Activated CD8-positive, alpha-beta memory T cell treated with anti-CD3 and anti-CD28 coated beads for 24 hours (primary cell): Measurements from ENCODE around the gene USP47.

Source experiments
- DNase-seq: peaks from one replicate; pipeline ENCODE4 v3.0.0-alpha.2; 2020

Gene USP47, protein sequence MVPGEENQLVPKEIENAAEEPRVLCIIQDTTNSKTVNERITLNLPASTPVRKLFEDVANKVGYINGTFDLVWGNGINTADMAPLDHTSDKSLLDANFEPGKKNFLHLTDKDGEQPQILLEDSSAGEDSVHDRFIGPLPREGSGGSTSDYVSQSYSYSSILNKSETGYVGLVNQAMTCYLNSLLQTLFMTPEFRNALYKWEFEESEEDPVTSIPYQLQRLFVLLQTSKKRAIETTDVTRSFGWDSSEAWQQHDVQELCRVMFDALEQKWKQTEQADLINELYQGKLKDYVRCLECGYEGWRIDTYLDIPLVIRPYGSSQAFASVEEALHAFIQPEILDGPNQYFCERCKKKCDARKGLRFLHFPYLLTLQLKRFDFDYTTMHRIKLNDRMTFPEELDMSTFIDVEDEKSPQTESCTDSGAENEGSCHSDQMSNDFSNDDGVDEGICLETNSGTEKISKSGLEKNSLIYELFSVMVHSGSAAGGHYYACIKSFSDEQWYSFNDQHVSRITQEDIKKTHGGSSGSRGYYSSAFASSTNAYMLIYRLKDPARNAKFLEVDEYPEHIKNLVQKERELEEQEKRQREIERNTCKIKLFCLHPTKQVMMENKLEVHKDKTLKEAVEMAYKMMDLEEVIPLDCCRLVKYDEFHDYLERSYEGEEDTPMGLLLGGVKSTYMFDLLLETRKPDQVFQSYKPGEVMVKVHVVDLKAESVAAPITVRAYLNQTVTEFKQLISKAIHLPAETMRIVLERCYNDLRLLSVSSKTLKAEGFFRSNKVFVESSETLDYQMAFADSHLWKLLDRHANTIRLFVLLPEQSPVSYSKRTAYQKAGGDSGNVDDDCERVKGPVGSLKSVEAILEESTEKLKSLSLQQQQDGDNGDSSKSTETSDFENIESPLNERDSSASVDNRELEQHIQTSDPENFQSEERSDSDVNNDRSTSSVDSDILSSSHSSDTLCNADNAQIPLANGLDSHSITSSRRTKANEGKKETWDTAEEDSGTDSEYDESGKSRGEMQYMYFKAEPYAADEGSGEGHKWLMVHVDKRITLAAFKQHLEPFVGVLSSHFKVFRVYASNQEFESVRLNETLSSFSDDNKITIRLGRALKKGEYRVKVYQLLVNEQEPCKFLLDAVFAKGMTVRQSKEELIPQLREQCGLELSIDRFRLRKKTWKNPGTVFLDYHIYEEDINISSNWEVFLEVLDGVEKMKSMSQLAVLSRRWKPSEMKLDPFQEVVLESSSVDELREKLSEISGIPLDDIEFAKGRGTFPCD (N-terminal part only)

DNA sequence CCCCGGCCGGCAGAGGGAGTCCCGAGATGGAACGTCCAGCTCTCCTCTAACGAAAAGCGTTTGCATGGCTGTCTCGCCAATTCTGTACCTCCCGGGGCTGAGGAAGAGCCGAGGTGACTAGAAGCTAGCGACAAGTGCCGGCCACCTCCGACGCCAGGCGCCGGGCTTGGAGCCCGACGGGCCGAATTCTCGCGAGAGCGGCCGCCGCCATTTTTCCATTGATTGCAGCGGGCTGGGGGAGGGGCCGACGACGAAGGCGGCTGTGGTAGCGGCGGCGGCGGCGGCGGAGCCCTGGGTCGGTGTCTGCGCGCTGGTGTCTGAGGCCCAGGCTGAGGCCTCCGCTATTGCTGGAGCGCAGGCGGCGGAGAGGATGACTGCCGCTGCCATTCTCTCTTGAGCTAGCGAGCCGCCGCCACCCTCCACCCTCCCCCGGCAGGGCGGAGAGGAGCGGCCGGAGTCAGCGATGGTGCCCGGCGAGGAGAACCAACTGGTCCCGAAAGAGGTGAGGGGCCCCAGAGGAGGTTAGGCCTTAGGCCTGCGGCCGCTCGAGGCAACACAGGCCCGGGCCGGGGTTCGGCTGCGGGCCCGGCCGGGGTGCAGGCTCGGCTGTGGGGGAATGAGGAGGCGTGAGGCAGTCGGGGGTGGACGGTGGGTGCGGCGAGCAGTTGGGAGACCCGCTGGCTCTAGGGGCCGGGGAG lies at the start of gene USP47:
TSS of gene USP47 (plus strand) at position 250 of the 698 bp plus-strand sequence. CDS start at position 464, 214 bp downstream.
- DNase-seq, result peak; percentile 98

GRCh38 chr11:11793073-11793472 lies 48.7 kb upstream of the USP47 start:
- DNase-seq, result no peak

DNA sequence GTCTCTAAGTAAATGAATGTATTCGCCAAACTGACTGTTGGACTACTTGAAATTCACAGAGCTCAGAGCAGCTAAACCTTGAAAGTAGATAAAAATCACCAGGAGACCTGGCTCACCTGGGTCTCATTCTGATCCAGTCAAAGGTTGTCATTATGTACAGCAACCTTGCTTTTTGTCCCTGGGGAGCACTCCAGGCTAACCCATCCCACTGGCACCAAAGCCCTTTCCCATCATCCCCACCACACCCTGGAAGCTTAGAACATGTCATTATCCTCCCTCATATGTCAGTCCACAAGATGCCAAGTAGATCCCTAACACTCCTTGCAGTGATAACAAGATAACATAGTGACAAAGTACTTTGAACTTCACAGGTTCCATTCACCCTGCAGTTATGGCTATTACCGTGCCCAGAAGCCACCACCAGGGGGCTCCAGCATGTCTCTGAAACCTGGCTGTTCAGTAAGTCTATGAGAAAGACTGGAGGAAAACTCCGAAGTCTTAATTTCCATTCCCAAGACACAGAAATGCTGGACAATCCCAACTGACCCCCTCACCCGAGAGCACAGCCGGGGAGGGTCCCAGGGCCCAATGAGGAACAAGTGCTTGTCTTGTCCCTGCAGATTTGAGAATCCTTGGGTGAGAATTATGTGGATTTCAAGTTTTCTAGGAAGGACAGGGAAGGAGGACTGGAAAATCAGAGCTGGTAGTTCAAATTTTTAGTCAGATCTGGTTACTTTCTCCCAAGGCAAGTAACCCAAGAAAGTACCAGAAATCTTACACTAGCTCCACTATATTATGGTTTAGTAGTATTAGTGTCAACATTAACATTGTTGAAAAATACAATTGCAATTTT lies 43.0 kb upstream of the USP47 start:
- peak; percentile 92 for DNase-seq

DNA sequence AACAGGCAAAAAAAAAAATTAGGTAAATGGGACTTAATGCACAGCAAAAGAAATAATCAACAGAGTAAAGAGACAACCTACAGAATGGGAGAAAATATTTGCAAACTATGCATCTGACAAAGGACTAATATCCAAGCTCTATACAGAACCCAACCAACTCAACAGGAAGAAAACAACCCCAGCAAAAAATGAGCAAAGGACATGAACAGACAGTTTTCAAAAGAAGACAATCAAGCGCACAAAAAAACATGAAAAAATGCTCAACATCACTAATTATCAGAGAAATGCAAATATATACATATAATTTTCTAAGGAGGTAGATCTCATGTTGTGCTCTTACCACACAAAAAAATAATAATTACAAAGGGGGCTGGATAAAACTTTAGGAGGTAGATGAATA lies 36.5 kb upstream of the USP47 start:
- DNase-seq, result no peak

GRCh38 chr11:11806074-11806473 lies 35.7 kb upstream of the USP47 start:
- no peak for DNase-seq

DNA sequence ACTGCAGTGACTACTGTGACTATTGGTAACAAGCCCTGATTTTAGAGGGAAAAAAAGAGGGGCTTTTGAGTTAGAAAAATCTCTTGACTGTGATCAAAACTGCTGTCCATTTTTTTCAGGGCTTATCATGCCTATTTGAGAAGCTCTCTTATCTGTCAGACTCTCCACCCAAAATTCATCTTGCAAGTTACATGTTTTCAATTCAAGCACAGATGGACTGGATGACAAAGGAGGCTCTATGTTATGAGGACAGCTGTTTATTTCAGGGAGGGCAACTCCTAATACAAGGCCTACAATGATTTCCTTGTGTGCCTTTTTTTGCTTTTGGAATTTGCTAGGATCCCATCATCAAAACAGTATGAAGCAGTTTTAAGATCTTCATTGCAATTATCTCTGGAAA lies 35.2 kb upstream of the USP47 start:
- DNase-seq, result no peak

DNA sequence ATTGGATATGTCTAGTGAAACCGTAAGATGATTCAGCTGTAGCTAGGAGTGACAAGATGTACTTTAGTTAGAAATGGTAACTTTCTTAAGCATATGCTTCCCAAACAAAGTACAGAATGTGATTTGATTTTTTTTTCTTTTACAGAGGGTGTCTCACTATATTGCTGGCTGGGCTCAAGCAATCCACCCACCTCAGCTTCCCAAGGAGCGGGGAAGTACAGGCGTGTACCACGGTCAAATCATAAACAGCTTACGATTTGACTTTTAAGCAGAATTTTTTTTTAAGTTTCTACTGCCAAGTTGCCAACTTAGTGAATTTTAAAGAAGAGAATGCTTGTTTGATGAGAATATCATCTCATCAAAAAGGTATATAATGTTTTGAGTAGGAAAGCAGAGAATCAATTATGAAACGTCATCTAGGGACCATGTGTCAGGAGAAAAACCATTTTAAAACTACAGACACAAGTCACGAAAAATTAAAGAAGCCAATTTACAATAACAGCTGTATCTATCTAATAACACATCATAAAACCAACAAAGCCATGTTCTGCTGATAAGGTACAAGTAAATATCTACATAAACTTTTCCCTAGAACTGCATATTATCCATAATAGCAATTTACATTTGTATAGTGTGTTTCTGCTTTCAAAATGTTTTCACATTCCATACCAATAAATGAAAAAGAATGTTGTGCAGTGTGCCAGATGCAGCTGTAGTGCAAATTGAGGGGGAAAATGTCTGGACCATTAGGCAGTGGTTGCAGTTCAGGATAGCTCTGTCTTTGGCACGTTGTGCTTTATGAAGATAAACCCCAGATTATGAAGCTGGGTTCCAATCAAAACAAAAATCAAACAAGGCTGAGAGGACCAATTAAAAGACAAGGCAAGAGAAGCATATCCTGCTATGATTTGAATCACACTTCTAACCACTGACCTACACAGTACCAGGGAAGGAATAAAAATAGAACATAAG lies 33.7 kb upstream of the USP47 start:
- DNase-seq, result no peak

GRCh38 chr11:11808992-11809615 lies 32.7 kb upstream of the USP47 start:
- DNase-seq, result no peak

- DNase-seq, result no peak
Observed at GRCh38 chr11:11810764-11811726, 30.7 kb upstream of the USP47 start.

- DNase-seq, result no peak
Observed at GRCh38 chr11:11813288-11813962, 28.3 kb upstream of the USP47 start.

DNA sequence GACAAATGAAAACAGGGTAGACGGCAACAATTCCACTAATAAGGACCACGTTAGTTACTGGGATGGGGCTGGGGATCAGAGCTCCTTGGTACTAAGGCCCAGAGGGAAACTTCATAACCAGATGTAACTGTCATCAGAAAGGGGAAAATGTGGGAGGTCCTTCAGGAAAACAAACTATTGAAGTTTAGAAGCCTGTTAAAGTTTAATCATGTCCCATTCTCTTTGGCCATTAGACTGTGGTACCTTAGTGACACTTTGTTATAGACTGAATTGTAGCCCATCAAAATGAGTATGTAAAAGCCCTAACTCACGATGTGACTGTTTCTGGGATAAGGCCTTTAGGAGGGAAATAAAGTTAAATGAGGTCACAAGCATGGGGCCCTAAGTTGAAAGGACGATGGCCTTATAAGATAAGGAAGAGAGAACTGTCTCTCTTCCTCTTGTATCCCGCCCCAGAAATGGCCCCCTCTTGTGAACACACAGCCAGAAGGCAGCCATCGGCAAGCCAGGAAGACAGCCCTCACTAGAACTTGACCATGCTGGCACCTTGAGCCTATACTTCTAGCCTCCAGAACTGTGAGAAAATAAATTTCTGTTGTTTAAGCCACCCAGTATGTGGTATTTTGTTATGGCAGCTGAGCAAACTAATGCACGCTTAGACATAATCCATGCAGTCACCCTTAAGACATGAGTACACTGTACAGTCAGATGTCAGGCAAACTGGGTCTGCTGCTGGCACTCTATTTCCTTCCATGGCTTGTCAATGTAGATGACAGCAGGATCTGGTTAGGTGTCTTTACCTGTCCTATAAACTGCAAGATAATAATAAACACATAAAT lies 26.9 kb upstream of the USP47 start:
- no peak for DNase-seq

GRCh38 chr11:11816511-11817314 lies 25.1 kb upstream of the USP47 start:
- DNase-seq, result no peak

DNA sequence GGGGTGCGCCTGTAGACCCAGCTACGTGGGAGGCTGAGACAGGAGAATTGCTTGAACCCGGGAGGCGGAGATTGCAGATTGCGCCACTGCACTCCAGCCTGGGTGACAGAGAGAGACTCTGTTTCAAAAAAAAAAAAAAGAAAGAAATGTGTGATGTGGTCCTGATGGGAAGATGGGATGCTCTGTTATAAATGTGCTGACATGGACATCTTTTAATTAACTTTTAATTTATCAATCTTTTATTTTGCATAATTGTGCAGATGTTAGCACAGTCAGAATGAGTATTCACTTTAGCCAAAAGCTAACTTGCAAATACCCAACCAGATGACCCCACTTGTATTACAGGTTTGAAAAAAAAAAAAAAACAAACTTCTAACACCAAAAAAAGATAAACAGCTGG lies 23.8 kb upstream of the USP47 start:
- no peak for DNase-seq

- no peak for DNase-seq
Observed at GRCh38 chr11:11818529-11819121, 23.1 kb upstream of the USP47 start.

- no peak for DNase-seq
Observed at GRCh38 chr11:11821899-11822298, 19.9 kb upstream of the USP47 start.

- no peak for DNase-seq
Observed at GRCh38 chr11:11822946-11823345, 18.8 kb upstream of the USP47 start.
